Measurements from ENCODE around the gene IFITM2. TPM values are rescaled to one million over a fixed set of nuclear protein-coding genes. Genes with fewer than 3 reads are reported as not detected.

The IFITM2 gene
- total RNA-seq, 1 donor from 2014 or later, result 3.7 TPM

DNA sequence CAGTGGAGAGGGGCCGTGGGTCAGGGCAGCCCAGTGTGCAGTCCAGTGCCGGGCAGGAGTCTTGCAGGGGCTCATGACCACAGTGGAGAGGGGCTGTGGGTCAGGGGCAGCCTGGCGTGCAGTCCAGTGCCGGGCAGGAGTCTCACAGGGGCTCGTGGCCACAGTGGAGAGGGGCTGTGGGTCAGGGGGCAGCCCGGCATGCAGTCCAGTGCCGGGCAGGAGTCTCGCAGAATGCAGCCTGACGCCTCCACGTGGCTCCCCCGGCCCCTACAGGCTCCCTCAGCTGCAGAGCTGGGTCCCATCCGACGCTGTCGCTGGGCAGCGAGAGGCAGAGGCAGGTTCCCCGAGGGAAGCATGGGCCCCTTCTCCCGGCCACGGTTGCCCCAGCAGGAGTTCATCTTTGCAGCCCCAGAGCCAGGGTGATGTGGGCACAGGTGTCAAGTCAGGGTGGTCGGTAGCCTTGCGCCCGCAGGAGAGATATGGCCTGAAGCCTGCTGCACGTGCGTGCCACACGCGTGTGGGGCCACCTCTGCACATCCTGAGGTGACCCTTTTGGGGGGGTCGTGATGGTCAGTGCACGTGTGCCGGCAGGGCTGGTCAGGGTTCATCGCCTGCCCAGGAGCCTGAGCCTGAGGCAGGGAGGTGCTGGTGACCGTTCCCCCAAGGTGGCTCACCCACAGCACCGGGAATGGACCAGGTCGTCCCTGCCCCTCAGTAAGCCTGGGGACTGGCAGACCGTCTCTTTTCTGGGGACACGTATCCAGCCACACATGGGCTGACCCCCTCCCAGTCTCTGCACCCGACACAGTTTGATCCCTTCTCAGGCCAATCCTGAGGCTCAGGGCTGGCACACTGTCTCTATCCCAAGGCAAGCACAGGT is 11.2 kb upstream of the IFITM2 start:
- DNase-seq (ENCODE audit: low read depth) (no peak), FAIRE-seq (no peak)
- Histone ChIP-seq H3K27me3 (ENCODE audit: control insufficient read depth, insufficient read depth, low read length) (peaks cover 12% of the 10 kb centered on the region), H3K36me3 (ENCODE audit: control insufficient read depth, insufficient read depth, low read length) (no peaks in the 10 kb centered on the region), H3K4me3 (ENCODE audit: low read depth, low read length) (no peak overlapping the region)
- TF ChIP-seq, protein P1, sequence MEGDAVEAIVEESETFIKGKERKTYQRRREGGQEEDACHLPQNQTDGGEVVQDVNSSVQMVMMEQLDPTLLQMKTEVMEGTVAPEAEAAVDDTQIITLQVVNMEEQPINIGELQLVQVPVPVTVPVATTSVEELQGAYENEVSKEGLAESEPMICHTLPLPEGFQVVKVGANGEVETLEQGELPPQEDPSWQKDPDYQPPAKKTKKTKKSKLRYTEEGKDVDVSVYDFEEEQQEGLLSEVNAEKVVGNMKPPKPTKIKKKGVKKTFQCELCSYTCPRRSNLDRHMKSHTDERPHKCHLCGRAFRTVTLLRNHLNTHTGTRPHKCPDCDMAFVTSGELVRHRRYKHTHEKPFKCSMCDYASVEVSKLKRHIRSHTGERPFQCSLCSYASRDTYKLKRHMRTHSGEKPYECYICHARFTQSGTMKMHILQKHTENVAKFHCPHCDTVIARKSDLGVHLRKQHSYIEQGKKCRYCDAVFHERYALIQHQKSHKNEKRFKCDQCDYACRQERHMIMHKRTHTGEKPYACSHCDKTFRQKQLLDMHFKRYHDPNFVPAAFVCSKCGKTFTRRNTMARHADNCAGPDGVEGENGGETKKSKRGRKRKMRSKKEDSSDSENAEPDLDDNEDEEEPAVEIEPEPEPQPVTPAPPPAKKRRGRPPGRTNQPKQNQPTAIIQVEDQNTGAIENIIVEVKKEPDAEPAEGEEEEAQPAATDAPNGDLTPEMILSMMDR (IDR thresholded peaks at IDR 0.05; ENCODE audit: insufficient read depth, low read length, severe bottlenecking), result no peak

DNA sequence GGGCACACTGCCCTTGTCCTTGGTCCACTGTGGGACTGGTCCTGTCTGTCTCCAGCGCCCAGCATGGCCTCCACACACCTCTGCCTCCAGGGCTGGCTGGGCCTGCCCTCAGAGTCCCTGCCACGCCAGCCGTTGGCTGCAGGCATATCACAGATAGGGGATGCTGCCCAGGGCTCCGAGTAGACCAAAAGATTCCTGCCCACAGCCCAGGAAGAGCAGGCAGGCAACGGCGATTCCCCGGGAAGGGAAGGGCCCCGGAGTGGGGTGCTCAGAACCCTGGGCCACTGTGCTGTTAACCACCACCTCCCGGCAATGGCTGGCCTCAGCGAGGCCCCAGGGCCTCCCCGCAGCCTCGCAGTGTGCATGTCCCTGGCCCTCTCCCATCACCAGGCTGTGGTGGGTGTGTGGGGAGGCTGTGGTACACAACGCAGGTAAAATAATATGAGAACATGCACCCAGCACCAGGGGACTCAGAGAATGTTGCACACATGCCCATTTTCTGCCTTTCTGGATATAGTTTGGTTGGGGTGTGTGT is 10.5 kb upstream of the IFITM2 start:
- H3K27me3 ChIP-seq (ENCODE audit: control insufficient read depth, insufficient read depth, low read length), result peaks cover 12% of the 10 kb centered on the region
- no peak overlapping the region for H3K4me3 ChIP-seq (ENCODE audit: low read depth, low read length)
- DNase-seq (ENCODE audit: low read depth) (no peak), FAIRE-seq (no peak)
- H3K36me3 ChIP-seq (ENCODE audit: control insufficient read depth, insufficient read depth, low read length), result no peaks in the 10 kb centered on the region
- TF ChIP-seq, protein P1 (IDR thresholded peaks at IDR 0.05; ENCODE audit: insufficient read depth, low read length, severe bottlenecking), result no peak

DNA sequence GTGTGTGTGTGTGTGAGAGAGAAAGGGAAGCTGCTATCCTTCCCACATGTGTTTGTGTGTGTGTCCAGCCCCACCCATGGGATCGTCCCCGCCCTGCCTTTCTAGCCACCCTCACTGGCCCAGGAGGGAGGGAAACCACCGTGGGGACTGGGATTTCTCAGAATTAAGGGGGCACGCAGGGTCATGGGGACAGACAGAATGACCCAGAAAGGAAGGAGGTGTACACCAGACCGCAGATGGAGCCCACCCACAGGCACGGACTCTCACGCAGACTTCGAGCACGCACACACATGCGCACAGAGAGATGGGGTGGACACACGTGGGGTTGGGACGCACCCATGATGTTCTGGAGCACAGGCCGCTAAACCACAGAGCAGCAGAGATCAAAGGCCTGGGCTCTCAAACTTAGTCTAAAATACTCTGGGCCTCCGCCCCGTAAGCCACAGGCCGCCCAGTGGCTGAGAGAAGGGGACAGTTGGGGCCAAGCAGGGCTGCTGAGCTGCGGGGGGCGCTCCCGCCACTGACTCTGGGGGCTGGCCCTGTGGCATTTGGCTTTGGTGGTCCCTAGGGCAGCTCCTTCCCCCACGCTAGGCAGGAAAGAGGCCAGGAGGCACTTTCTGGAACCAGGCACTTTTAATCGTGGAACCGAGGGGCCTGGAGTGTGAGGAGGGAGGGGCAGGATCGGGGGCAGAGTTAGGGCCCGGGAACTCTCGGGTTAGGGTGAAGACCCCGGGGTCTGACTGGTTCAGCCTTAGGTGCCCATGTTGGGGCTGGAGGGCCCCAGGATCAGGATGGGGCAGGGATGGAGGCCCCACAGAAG is 9.8 kb upstream of the IFITM2 start:
- no peaks in the 10 kb centered on the region for H3K36me3 ChIP-seq (ENCODE audit: control insufficient read depth, insufficient read depth, low read length)
- TF ChIP-seq, protein P1 (IDR thresholded peaks at IDR 0.05; ENCODE audit: insufficient read depth, low read length, severe bottlenecking), result no peak
- DNase-seq (ENCODE audit: low read depth) (no peak), FAIRE-seq (no peak)
- H3K27me3 ChIP-seq (ENCODE audit: control insufficient read depth, insufficient read depth, low read length), result peaks cover 12% of the 10 kb centered on the region
- H3K4me3 ChIP-seq (ENCODE audit: low read depth, low read length), result no peak overlapping the region

DNA sequence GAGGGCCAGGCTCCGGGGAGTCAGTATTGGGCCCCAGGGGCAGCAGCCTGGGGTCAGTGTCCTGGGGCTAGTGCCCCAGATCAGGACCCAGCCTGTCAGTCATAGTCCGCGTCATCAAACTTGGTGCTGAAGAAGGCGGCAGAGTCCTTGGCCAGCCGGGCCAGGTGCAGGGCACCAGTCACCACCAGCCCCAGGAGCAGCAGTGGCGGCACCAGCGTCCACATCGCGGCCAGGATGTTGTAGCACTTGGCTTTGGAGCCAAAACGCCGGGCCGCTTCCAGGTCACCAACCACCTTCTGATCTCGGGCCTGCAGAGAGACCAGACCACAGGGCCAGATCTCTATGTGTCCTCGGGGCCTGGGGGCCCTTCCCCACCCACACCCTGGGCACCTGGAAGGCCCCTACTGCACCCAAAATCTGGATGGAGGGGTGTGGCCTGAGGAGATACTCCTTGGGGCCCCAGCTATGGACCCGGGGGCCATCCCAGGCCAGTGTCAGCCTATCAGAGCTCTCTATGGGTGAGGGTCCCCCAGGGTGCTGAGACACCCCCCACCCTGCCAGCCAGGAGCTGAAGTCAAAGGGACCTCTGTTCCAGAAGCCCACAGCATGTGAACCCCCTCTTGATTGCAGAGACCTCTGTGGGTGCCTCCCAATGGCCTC is 9.1 kb upstream of the IFITM2 start:
- TF ChIP-seq, protein P1 (IDR thresholded peaks at IDR 0.05; ENCODE audit: insufficient read depth, low read length, severe bottlenecking), result no peak
- DNase-seq (ENCODE audit: low read depth), result no peak
- peaks cover 12% of the 10 kb centered on the region for H3K27me3 ChIP-seq (ENCODE audit: control insufficient read depth, insufficient read depth, low read length)
- no peak overlapping the region for H3K4me3 ChIP-seq (ENCODE audit: low read depth, low read length)
- H3K36me3 ChIP-seq (ENCODE audit: control insufficient read depth, insufficient read depth, low read length), result no peaks in the 10 kb centered on the region
- no peak for FAIRE-seq

DNA sequence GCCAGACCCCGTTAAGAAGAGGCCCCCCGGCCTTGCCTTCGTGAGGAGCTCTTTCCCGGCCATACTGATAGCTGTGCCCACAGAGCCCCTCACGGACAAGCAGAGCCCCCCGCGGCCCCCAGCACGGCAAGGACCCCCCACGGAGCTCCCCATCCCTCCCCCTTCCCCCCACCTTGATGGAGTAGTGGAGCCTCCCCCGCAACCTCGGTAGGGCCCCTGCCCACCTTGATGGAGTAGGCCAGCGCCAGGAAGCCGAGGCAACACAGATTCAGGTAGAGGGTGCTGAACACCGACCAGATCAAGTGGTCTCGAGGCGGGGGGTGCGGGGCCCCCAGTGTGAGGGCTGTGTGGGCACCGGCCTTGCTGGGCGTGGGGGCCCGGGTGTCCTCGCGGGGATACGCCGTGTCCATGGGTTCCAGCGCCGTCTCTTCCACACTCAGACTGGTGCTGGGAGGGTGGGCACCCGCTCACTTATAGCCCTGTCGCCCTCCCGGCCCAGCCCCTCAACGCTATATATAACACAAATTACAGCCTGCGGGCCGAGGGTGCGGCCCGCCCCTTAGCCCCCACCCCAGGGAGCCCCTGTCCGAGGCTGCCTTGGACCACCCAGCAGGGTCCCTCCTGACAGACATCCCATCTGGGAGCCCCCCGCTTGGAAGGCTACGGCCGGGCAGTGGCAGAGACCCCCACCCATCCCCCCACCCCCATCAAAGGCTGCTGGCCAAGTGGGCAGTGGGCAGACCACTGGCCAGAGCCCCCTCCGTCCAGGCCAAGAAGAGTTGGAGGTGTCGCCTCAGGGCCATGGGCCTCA is 8.3 kb upstream of the IFITM2 start, which contains the start of gene IFITM5:
IFITM5 (minus strand) TSS at position 446 of the 811 bp plus-strand sequence; CDS start at position 410, 36 bp downstream.
- TF ChIP-seq, protein P1 (IDR thresholded peaks at IDR 0.05; ENCODE audit: insufficient read depth, low read length, severe bottlenecking), result no peak
- Histone ChIP-seq H3K4me3 (ENCODE audit: low read depth, low read length) (no peak within 1 kb of the TSS), H3K27me3 (ENCODE audit: control insufficient read depth, insufficient read depth, low read length) (peaks cover 12% of the 10 kb centered on the region), H3K36me3 (ENCODE audit: control insufficient read depth, insufficient read depth, low read length) (no peaks in the 10 kb centered on the region)
- no peak for FAIRE-seq
- no peak for DNase-seq (ENCODE audit: low read depth)

All from bronchial epithelial cell (primary cell).